ENCODE data around the gene WNK4.
"Not testable (repeated sequence)": the region's sequence is repeated elsewhere in the genome, so short reads cannot be mapped to it uniquely, and the experiment has no call there.

WNK4 gene

GRCh38 chr17:42779936-42780850, at the start of gene WNK4:
WNK4 (plus strand) TSS chr17:42780610; CDS start chr17:42780699, 89 bp downstream.
- DNase-seq (ENCODE audit: low read depth) = peak; percentile 29

DNA sequence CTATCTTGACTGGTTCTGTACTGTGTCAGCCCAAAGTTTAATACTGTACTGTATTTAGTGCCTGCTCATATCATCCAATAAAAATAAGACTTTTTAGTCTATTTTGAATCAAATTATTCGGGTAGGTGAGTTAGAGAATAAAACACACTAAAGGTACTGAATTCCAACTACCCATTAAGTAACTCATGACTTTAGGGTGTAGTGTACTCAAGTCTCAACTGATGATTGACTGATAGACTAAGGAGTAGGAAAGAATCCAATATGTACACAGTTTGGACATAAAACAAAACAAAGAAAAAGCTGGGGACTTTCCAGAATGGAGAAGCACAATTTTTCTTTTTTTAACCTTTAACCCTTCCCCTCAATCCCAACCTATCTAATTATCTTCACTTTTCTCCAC, 39.7 kb upstream of the WNK4 start:
- no peak for DNase-seq (ENCODE audit: low read depth)

DNA sequence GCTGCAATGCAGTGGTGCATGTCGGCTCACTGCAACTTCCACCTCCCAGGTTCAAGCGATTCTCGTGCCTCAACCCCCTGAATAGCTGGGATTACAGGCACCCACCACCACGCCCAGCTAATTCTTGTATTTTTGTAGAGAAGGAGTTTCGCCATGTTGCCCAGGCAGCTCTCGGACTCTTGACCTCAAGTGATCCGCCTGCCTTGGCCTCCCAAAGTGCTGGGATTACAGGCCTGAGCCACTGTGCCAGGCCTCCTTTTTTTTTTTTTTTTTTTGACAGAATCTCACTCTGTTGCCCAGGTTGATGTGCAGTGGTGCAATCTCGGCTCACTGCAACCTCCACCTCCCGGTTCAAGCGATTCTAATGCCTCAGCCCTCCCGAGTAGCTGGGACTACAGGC, 37.5 kb upstream of the WNK4 start:
- not testable (repeated sequence) for DNase-seq (ENCODE audit: low read depth)

- DNase-seq (ENCODE audit: low read depth) = no peak
Observed at GRCh38 chr17:42743595-42744282, 36.7 kb upstream of the WNK4 start.

GRCh38 chr17:42744283-42744805, 36.1 kb upstream of the WNK4 start:
- peak; percentile 34 for DNase-seq (ENCODE audit: low read depth)

- DNase-seq (ENCODE audit: low read depth) = peak; percentile 74
Observed at GRCh38 chr17:42744806-42745617, 35.4 kb upstream of the WNK4 start, which contains the start of gene EZH1. EZH1 (minus strand) TSS chr17:42745040; CDS start chr17:42728941, 16,099 bp downstream.

DNA sequence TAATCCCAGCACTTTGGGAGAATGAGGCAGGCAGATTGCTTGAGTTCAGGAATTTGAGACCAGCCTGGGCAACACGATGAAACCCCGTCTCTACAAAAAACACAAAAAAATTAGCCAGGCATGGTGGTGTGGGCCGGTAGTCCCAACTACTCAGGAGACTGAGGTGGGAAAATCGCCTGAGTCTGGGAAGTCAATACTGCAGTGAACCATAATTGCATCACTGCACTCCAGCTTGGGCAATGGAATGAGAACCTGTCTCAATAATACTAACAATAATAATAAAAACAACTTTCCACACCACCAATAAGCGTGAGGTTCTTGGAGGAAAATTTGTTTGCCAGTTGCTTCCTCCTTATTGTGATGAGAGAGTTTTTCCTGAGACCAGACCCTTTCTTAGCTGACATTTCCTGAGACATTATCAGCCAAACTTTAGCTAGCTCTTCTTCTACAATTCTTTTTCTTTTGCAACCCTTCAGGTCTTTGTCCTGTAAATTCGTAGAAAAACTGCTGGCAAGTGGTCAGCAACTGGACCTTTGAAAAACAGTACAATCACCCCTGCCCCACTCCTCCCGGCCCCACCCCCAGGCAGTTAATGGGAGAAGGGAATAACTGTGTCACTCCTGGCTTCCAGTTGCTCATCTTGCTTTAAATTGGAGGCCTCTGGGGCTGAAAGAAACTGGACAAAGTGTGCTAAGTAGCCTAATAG, 32.1 kb upstream of the WNK4 start:
- no peak for DNase-seq (ENCODE audit: low read depth)

GRCh38 chr17:42748908-42749798, 31.3 kb upstream of the WNK4 start:
- no peak for DNase-seq (ENCODE audit: low read depth)

GRCh38 chr17:42750739-42751344, 29.6 kb upstream of the WNK4 start:
- no peak for DNase-seq (ENCODE audit: low read depth)

DNA sequence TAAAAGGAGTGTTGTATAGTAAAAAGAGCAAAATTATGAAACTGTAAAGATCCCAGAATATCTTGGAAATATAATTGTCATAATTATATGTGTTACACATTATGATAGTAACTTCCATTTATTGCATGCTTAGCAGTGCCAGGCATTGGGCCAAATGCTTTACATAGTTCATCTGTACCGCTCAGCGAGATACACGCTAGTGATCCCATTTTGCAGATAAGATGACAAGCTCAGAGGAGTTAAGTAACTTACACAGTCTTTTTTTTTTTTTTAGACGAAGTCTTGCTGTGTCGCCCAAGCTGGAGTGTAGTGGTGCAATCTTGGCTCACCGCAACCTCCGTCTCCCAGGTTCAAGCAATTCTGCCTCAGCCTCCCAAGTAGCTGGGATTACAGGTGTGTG, 28.8 kb upstream of the WNK4 start:
- peak; percentile 78 for DNase-seq (ENCODE audit: low read depth)

GRCh38 chr17:42754782-42755181, 25.6 kb upstream of the WNK4 start:
- DNase-seq (ENCODE audit: low read depth) = no peak

GRCh38 chr17:42759982-42760651, 20.3 kb upstream of the WNK4 start:
- DNase-seq (ENCODE audit: low read depth) = no peak

DNA sequence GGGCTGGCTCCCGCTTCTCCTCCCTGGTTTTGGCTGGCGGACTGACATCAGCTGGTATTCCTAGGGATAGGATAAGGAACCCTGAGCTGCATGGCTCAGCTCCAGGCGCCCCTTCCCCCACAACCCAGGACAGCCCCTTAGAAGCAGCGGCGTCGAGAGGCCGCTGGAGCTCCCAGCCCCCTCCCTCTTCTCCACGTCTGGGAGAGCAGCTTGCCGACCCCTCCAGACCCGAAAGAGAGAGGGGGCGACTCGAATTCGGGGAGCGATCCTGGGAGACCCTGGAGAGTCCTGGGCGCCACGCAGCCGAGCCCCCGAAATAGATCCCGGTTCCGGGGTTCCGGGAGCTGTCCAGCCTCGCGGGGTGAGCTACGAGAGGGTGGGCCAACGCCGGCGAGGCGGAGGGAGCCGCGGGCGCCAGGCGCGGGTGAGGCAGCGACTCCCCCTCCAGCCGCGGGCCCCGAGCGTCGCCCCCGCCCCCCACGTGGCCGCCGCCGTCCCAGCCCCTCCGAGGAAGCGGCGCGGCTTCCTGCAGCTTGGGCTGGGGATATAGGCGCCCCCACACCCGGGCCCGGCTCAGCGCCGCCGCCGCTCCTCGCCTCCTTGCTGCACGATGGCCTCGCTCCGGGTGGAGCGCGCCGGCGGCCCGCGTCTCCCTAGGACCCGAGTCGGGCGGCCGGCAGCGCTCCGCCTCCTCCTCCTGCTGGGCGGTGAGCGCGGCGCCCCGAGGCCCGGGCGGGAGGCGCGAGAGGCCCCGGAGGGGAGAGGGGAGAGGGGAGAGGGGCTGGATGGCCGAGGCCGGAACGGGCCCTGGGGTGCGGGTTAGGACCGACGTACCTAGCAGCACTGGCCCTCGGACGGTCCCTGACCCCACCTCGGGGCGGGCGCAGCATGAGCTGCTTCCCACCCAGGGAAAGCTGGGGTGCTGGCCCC, 19.5 kb upstream of the WNK4 start, which contains the start of gene RAMP2:
Gene RAMP2 (plus strand): TSS at position 576 of the 930 bp plus-strand sequence. CDS start 35 bp downstream, at position 611.
- DNase-seq (ENCODE audit: low read depth) = no peak

GRCh38 chr17:42761638-42762037, 18.8 kb upstream of the WNK4 start:
- no peak for DNase-seq (ENCODE audit: low read depth)

GRCh38 chr17:42766124-42766523, 14.3 kb upstream of the WNK4 start:
- no peak for DNase-seq (ENCODE audit: low read depth)

GRCh38 chr17:42767512-42767911, 12.9 kb upstream of the WNK4 start:
- DNase-seq (ENCODE audit: low read depth) = no peak

- not testable (repeated sequence) for DNase-seq (ENCODE audit: low read depth)
Observed at GRCh38 chr17:42768006-42768405, 12.4 kb upstream of the WNK4 start.

GRCh38 chr17:42769964-42770363, 10.4 kb upstream of the WNK4 start:
- not testable (repeated sequence) for DNase-seq (ENCODE audit: low read depth)

Data from amniotic epithelial cell (primary cell).